Endothelial cell of umbilical vein (primary cell): ENCODE results near the gene LMO7. TPM values are rescaled to one million over a fixed set of nuclear protein-coding genes. Genes with fewer than 3 reads are reported as not detected.

ENCODE experiments used
- BruUV-seq: library from RNA; stranded (reverse); fragments of 400-500 nt; replicated peaks from 2 replicates; lab custom pipeline; 2021; lab: Mats Ljungman, UMichigan
- CTCF ChIA-PET: fragments of 300-600, 350-600 bp; sonication (Branson Sonifier 250); formaldehyde crosslinking; loops from one replicate; lab custom pipeline; 2021; ENCODE audit warnings: antibody characterized with exemption, inconsistent platforms; lab: Charles Lee
- POLR2A ChIA-PET: fragments of 300-600, 350-600 bp; sonication (Branson Sonifier 250); formaldehyde crosslinking; loops from one replicate; lab custom pipeline; 2021; ENCODE audit warnings: antibody characterized with exemption, inconsistent platforms; lab: Charles Lee
- DNase-seq: peaks from one replicate; pipeline ENCODE4 v3.0.0-alpha.2; 2011; ENCODE audit warnings: low read depth, low spot score
- FAIRE-seq: peaks from 2 replicates; lab custom pipeline; 2011; peaks lifted over from hg19 to GRCh38; lab: Jason Lieb, UNC
- H2AFZ ChIP-seq: 2 replicates; pipeline ENCODE4 v1.6.0; 2012; ENCODE audit warnings: low read depth, low read length, control low read depth, inconsistent platforms
- H3K27ac ChIP-seq: 2 replicates; pipeline ENCODE4 v1.5.1; 2011; ENCODE audit warnings: low read depth, mild to moderate bottlenecking, control low read depth, low read length, moderate library complexity; ENCODE audit not compliant: insufficient read depth
- H3K27me3 ChIP-seq, 2 experiments: 2 replicates each; pipeline versions ENCODE4 v1.6.0 to v1.6.1; 2011; ENCODE audit warnings: low read length in 2 of 2, mixed read lengths in 1 of 2; ENCODE audit not compliant: control insufficient read depth in 2 of 2, insufficient read depth in 2 of 2
- H3K36me3 ChIP-seq, 2 experiments: 2 replicates in 1 of 2; 3 replicates in 1 of 2; pipeline ENCODE4 v1.5.1; 2011; ENCODE audit warnings: low read length in 2 of 2, mild to moderate bottlenecking in 1 of 2, moderate library complexity in 1 of 2; ENCODE audit not compliant: control insufficient read depth in 2 of 2, insufficient read depth in 2 of 2; ENCODE audit errors: extremely low read depth in 1 of 2
- H3K4me1 ChIP-seq: 3 replicates; pipeline ENCODE4 v1.5.1; 2011; ENCODE audit warnings: mild to moderate bottlenecking, low read length; ENCODE audit not compliant: control insufficient read depth, insufficient read depth; ENCODE audit errors: extremely low read depth
- H3K4me2 ChIP-seq: 2 replicates; pipeline ENCODE4 v1.6.1; 2011; ENCODE audit warnings: low read length, control low read depth, mixed read lengths; ENCODE audit not compliant: insufficient read depth
- H3K4me3 ChIP-seq, 3 experiments: fragments of 200-600 bp in 1 of 3; sonication (generic), shearing (Covaris generic) in 1 of 3; replicated peaks in 1 of 3; 2 replicates each; pipeline ENCODE4 v1.5.1; 2011 to 2016; ENCODE audit warnings: control low read depth in 3 of 3, low read length in 3 of 3, mild to moderate bottlenecking in 2 of 3, inconsistent platforms in 1 of 3, low read depth in 1 of 3, moderate library complexity in 1 of 3; ENCODE audit not compliant: insufficient read depth in 1 of 3
- H3K79me2 ChIP-seq: 2 replicates; pipeline ENCODE4 v1.6.0; 2012; ENCODE audit warnings: low read length, inconsistent platforms; ENCODE audit not compliant: control insufficient read depth, insufficient read depth
- H3K9ac ChIP-seq: replicated peaks from 2 replicates; pipeline ENCODE3; 2011; ENCODE audit warnings: low read length, control low read depth; ENCODE audit not compliant: insufficient read depth; ENCODE audit errors: extremely low read depth
- H3K9me1 ChIP-seq: replicated peaks from 3 replicates; pipeline ENCODE4 v1.6.0; 2011; ENCODE audit warnings: mild to moderate bottlenecking, low read length; ENCODE audit not compliant: control insufficient read depth, insufficient read depth; ENCODE audit errors: extremely low read depth
- H3K9me3 ChIP-seq: replicated peaks from 2 replicates; pipeline ENCODE4 v1.5.1; 2012; ENCODE audit warnings: low read length, inconsistent platforms; ENCODE audit not compliant: control insufficient read depth, insufficient read depth
- H4K20me1 ChIP-seq: replicated peaks from 2 replicates; pipeline ENCODE3; 2011; ENCODE audit warnings: mild to moderate bottlenecking, low read length; ENCODE audit not compliant: control insufficient read depth, insufficient read depth; ENCODE audit errors: extremely low read depth
- EZH2 ChIP-seq: IDR thresholded peaks from 2 replicates; pipeline ENCODE4 v1.6.1; 2012; ENCODE audit warnings: borderline replicate concordance, low read depth, mild to moderate bottlenecking, moderate library complexity, low read length, inconsistent platforms; ENCODE audit not compliant: severe bottlenecking
- FOS ChIP-seq: IDR thresholded peaks from 2 replicates; pipeline ENCODE4 v1.6.1; 2011; ENCODE audit warnings: mild to moderate bottlenecking, low read length, moderate library complexity, borderline replicate concordance; ENCODE audit not compliant: insufficient read depth
- GATA2 ChIP-seq: IDR thresholded peaks from 2 replicates; pipeline ENCODE4 v1.7.0; 2011; ENCODE audit warnings: low read depth, mild to moderate bottlenecking, moderate library complexity, mixed read lengths, low read length; ENCODE audit not compliant: insufficient read length, insufficient read depth
- JUN ChIP-seq: IDR thresholded peaks from 2 replicates; pipeline ENCODE4 v1.6.1; 2011; ENCODE audit warnings: borderline replicate concordance, low read depth; ENCODE audit not compliant: insufficient read length, insufficient read depth
- MAX ChIP-seq: IDR thresholded peaks from 2 replicates; pipeline ENCODE4 v1.6.1; 2011; ENCODE audit not compliant: insufficient read depth, insufficient read length
- MYC ChIP-seq: IDR thresholded peaks from one replicate; pipeline ENCODE4 v1.6.1; 2011; ENCODE audit warnings: mild to moderate bottlenecking, low read depth, low read length
- POLR2A ChIP-seq: IDR thresholded peaks from 2 replicates; pipeline ENCODE4 v1.6.1; 2012; ENCODE audit warnings: low read depth, mild to moderate bottlenecking, control low read depth, low read length
- POLR2AphosphoS5 ChIP-seq: IDR thresholded peaks from 2 replicates; pipeline ENCODE4 v1.6.1; 2012; ENCODE audit warnings: low read depth, mild to moderate bottlenecking, control low read depth, low read length, moderate library complexity; ENCODE audit not compliant: insufficient read depth
- dilution Hi-C: fragments of 300-500 bp; cut with MboI; formaldehyde crosslinking; loops from one replicate; pipeline ENCODE4 v1.15.0; 2019; ENCODE audit warnings: low sequenced_read_pairs; ENCODE audit not compliant: extremely low pct_ligation_motif_present
- intact Hi-C: fragments of 100-400 bp; cut with micrococcal nuclease; formaldehyde crosslinking; loops from one replicate; pipeline ENCODE4 v1.10.0; 2022
- polyA plus RNA-seq, 4 experiments: library from polyadenylated mRNA; depleted of rRNA in 3 of 4; stranded (reverse) in 3 of 4; unstranded in 1 of 4; fragments of >200 nt; gene quantifications; 2 replicates each; pipeline versions ENCODE4 v1.2.1 to v1.2.3, GENCODE V29; 2011 to 2012; ENCODE audit warnings: missing spikeins in 1 of 4
- total RNA-seq: library from RNA; stranded (reverse); gene quantifications from 2 replicates; pipeline ENCODE4 v1.2.3, GENCODE V29; 2021

Gene LMO7
- total and polyA plus RNA-seq, 2 donors (not counting 3 experiments of a cell fraction or from before 2014, with no cell fraction given): 10.5 to 21.1 TPM

- CTCF ChIA-PET: interaction anchor here (2.0 kb wide), 1 partner anchor 22 kb away, joined by 4 read pairs; no protein-coding TSS in a partner anchor
- H3K4me2 ChIP-seq: no peak overlapping the region
- no peak for FAIRE-seq
Measured at GRCh38 chr13:75645141-75645540, 9.0 kb downstream of the LMO7 start.

GRCh38 chr13:75647126-75647784, 11.1 kb downstream of the LMO7 start:
- no peaks in the 10 kb centered on the region for H4K20me1 ChIP-seq
- BruUV-seq: no TSS peak
- FAIRE-seq: no peak
- no peaks in the 10 kb centered on the region for H3K9me3 ChIP-seq
- intact Hi-C loops (no loop called here), dilution Hi-C loops (no loop called here)
- H3K36me3 ChIP-seq: no peaks in the 10 kb centered on the region
- no peaks in the 10 kb centered on the region for H3K9me1 ChIP-seq
- no peak overlapping the region for H3K4me3 ChIP-seq
- H3K27me3 ChIP-seq: no peaks in the 10 kb centered on the region
- TF ChIP-seq MAX (no peak), MYC (no peak), EZH2 (no peak), JUN (no peak), GATA2 (no peak)
- H3K9ac ChIP-seq: no peak overlapping the region
- peaks cover 2% of the 10 kb centered on the region for H3K79me2 ChIP-seq
- no peak overlapping the region for H2AFZ ChIP-seq
- DNase-seq: no peak
- no peaks in the 10 kb centered on the region for H3K4me1 ChIP-seq
- no peak overlapping the region for H3K4me2 ChIP-seq
- ChIA-PET POLR2A (no interaction called here), CTCF (interaction anchor here (0.6 to 0.8 kb wide), 3 partner anchors 40 to 190 kb away, joined by 3 read pairs; no protein-coding TSS in a partner anchor)
- no peak overlapping the region for H3K27ac ChIP-seq

More at GRCh38 chr13:75645141-75645540, 9.0 kb downstream of the LMO7 start:
- BruUV-seq: no TSS peak
- DNase-seq: no peak
- Histone ChIP-seq H3K9me3 (no peaks in the 10 kb centered on the region), H3K9me1 (no peaks in the 10 kb centered on the region), H3K27me3 (no peaks in the 10 kb centered on the region), H3K36me3 (no peaks in the 10 kb centered on the region), H4K20me1 (no peaks in the 10 kb centered on the region), H3K4me1 (no peaks in the 10 kb centered on the region), H3K27ac (no peak overlapping the region), H3K9ac (no peak overlapping the region), H3K4me3 (no peak overlapping the region), H3K79me2 (peaks cover 3% of the 10 kb centered on the region), H2AFZ (no peak overlapping the region)
- POLR2A ChIA-PET: no interaction called here
- dilution Hi-C loops (no loop called here), intact Hi-C loops (no loop called here)
- no peak for TF ChIP-seq MYC
- TF ChIP-seq MAX: no peak
- no peak for TF ChIP-seq POLR2A
- no peak for TF ChIP-seq JUN
- TF ChIP-seq GATA2: no peak
- no peak for TF ChIP-seq POLR2AphosphoS5
- TF ChIP-seq FOS: no peak
